HepG2 (cell line): ENCODE results near the gene NR1H2. TPM values are rescaled to one million over a fixed set of nuclear protein-coding genes. Genes with fewer than 3 reads are reported as not detected.

Experiments
- AGO1 ChIP-seq: fragments of 200-400 bp; formaldehyde crosslinking; IDR thresholded peaks from 2 replicates; pipeline ENCODE4 v1.6.1; 2017; ENCODE audit warnings: mild to moderate bottlenecking, low read depth, low read length, moderate library complexity; ENCODE audit not compliant: poor library complexity, severe bottlenecking
- BRD4 ChIP-seq: sonication (generic); formaldehyde crosslinking; IDR thresholded peaks from 2 replicates; pipeline ENCODE4 v1.4.0; 2020; ENCODE audit warnings: missing genetic modification reagents
- CCAR2 ChIP-seq: fragments of 200-400 bp; formaldehyde crosslinking; optimal IDR thresholded peaks from 2 replicates; pipeline ENCODE3; 2018; ENCODE audit warnings: low read depth, mild to moderate bottlenecking, low read length, moderate library complexity
- ELF3 ChIP-seq: IDR thresholded peaks from 2 replicates; pipeline ENCODE4 v1.6.1; 2016; ENCODE audit warnings: missing genetic modification reagents, missing compliant biosample characterization
- ELK4 ChIP-seq: sonication (generic); formaldehyde crosslinking; IDR thresholded peaks from 2 replicates; pipeline ENCODE4 v1.9.0; 2021; ENCODE audit warnings: missing genetic modification reagents, borderline replicate concordance
- ETV6 ChIP-seq: sonication (generic); formaldehyde crosslinking; conservative IDR thresholded peaks from 2 replicates; pipeline ENCODE4 v1.4.0; 2020; ENCODE audit warnings: missing genetic modification reagents
- GLI4 ChIP-seq: sonication (generic); formaldehyde crosslinking; IDR thresholded peaks from 2 replicates; pipeline ENCODE4 v1.5.1; 2020; ENCODE audit warnings: missing genetic modification reagents, mild to moderate bottlenecking, moderate library complexity, borderline replicate concordance
- NCOA2 ChIP-seq: sonication (generic); formaldehyde crosslinking; IDR thresholded peaks from 2 replicates; pipeline ENCODE4 v1.8.0; 2022; ENCODE audit warnings: inconsistent platforms
- ZFP36 ChIP-seq: fragments of 150-350 bp; IDR thresholded peaks from 2 replicates; pipeline ENCODE4 v1.6.1; 2018; ENCODE audit warnings: borderline replicate concordance, low read length, low read depth; ENCODE audit not compliant: partially characterized antibody
- ZMAT3 ChIP-seq: sonication (generic); formaldehyde crosslinking; conservative IDR thresholded peaks from 2 replicates; pipeline ENCODE4 v1.7.0; 2021; ENCODE audit warnings: missing genetic modification reagents
- ZNF142 ChIP-seq: sonication (generic); formaldehyde crosslinking; IDR thresholded peaks from 2 replicates; pipeline ENCODE4 v1.4.0; 2020; ENCODE audit warnings: missing genetic modification reagents
- ZNF576 ChIP-seq: sonication (generic); formaldehyde crosslinking; IDR thresholded peaks from 2 replicates; pipeline ENCODE4 v1.4.0; 2020; ENCODE audit warnings: mild to moderate bottlenecking, missing genetic modification reagents
- ZNF720 ChIP-seq: sonication (generic); formaldehyde crosslinking; IDR thresholded peaks from 2 replicates; pipeline ENCODE4 v1.4.0; 2020; ENCODE audit warnings: missing genetic modification reagents
- ZNF749 ChIP-seq: sonication (generic); formaldehyde crosslinking; IDR thresholded peaks from 2 replicates; pipeline ENCODE4 v1.8.0; 2022; ENCODE audit warnings: mild to moderate bottlenecking, missing genetic modification reagents, moderate library complexity, borderline replicate concordance
- ZNF772 ChIP-seq: sonication (generic); formaldehyde crosslinking; IDR thresholded peaks from 2 replicates; pipeline ENCODE4 v1.5.0; 2020; ENCODE audit warnings: mild to moderate bottlenecking, missing genetic modification reagents
- ZNF782 ChIP-seq: sonication (generic); formaldehyde crosslinking; IDR thresholded peaks from 2 replicates; pipeline ENCODE4 v1.4.0; 2020; ENCODE audit warnings: missing genetic modification reagents, mild to moderate bottlenecking, borderline replicate concordance
- ZNF891 ChIP-seq: sonication (generic); formaldehyde crosslinking; IDR thresholded peaks from 2 replicates; pipeline ENCODE4 v1.5.0; 2020; ENCODE audit warnings: mild to moderate bottlenecking, missing genetic modification reagents
- polyA plus RNA-seq, 8 experiments: library from polyadenylated mRNA; depleted of rRNA in 3 of 8; stranded (reverse) in 7 of 8; unstranded in 1 of 8; fragments of >200 nt; fragmentation: Illumina TruSeq in 4 of 8; extraction: Trizol in 4 of 8; gene quantifications; 2 replicates each; pipeline versions ENCODE4 v1.2.1 to v1.2.3, GENCODE V29; 2011 to 2016; ENCODE audit warnings: low read depth in 4 of 8, missing spikeins in 1 of 8, mixed read lengths in 1 of 8; ENCODE audit not compliant: insufficient read depth in 1 of 8
- total RNA-seq, 5 experiments: library from RNA; depleted of rRNA; stranded (reverse); fragments of >200 nt; fragmentation: Illumina TruSeq; extraction: Trizol; gene quantifications; 2 replicates each; pipeline ENCODE4 v1.2.3, GENCODE V29; 2016; ENCODE audit warnings: low read depth in 1 of 5
- TF ChIP-seq, protein P1 (sequence below): IDR thresholded peaks from 2 replicates; pipeline ENCODE4 v1.6.1; 2016; ENCODE audit warnings: mild to moderate bottlenecking

NR1H2 gene
- total and polyA plus RNA-seq, 2 of the 13 experiments (the other 11 are each of a cell fraction or from before 2014, with no cell fraction given): 10.3 to 13.5 TPM

- TF ChIP-seq CCAR2: no peak
- TF ChIP-seq ELF3 (CRISPR knock-in tag): 0 out of 2 replicates have a peak, but pooled peaks have one; percentile 45
- TF ChIP-seq NCOA2 (CRISPR knock-in tag): peak; percentile 42
- TF ChIP-seq ZMAT3 (CRISPR knock-in tag): peak; percentile 96
- no peak for TF ChIP-seq GLI4 (CRISPR knock-in tag)
- TF ChIP-seq ZNF782: 0 out of 2 replicates have a peak, but pooled peaks have one; percentile 52
- no peak for TF ChIP-seq ZFP36
- TF ChIP-seq ETV6: 0 out of 2 replicates have a peak, but pooled peaks have one; percentile 67
- TF ChIP-seq ZNF142 (CRISPR knock-in tag): peak; percentile 79; the same call in 1 of the 2 replicates
- TF ChIP-seq ELK4: peak; percentile 72; the same call in 1 of the 2 replicates
- peak; percentile 65; the same call in 1 of the 2 replicates for TF ChIP-seq BRD4 (CRISPR knock-in tag)
- peak; percentile 89 for TF ChIP-seq ZNF772 (CRISPR knock-in tag)
- peak; percentile 71; the same call in 1 of the 2 replicates for TF ChIP-seq ZNF891 (CRISPR knock-in tag)
- TF ChIP-seq ZNF576: peak; percentile 48; the same call in 1 of the 2 replicates
- TF ChIP-seq, protein P1, sequence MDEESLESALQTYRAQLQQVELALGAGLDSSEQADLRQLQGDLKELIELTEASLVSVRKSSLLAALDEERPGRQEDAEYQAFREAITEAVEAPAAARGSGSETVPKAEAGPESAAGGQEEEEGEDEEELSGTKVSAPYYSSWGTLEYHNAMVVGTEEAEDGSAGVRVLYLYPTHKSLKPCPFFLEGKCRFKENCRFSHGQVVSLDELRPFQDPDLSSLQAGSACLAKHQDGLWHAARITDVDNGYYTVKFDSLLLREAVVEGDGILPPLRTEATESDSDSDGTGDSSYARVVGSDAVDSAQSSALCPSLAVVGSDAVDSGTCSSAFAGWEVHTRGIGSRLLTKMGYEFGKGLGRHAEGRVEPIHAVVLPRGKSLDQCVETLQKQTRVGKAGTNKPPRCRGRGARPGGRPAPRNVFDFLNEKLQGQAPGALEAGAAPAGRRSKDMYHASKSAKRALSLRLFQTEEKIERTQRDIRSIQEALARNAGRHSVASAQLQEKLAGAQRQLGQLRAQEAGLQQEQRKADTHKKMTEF (CRISPR knock-in tag): peak; percentile 49; the same call in 1 of the 2 replicates
- 0 out of 2 replicates have a peak, but pooled peaks have one; percentile 70 for TF ChIP-seq ZNF749
- peak; percentile 59 for TF ChIP-seq AGO1
- no peak for TF ChIP-seq ZNF720 (CRISPR knock-in tag)
Observed at GRCh38 chr19:50333737-50334617, 42.3 kb upstream of the NR1H2 start (continued).
